ENCODE results near the gene CNOT8.
"Not testable (repeated sequence)": the region's sequence is repeated elsewhere in the genome, so short reads cannot be mapped to it uniquely, and the experiment has no call there.

The CNOT8 gene

DNA sequence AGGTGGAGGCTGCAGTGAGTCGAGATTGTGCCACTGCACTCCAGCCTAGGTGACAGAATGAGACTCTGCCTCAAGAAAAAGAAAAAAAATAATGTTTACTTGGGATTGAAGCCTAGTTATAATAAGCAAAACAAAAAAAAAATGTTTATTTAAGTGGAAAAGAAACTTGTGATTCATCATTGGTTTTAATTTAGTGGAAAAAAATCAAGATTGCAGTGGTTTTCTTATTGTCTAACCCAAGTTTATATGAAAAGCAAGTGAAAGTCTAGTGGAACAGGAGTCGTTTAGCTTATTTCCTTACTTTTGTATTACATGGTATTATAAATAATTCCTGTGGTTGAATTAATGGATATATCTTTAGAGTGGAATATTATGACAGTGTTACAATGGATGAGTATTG is 8.4 kb downstream of the CNOT8 start:
- no peak for DNase-seq

GRCh38 chr5:154868702-154869101 is 10.3 kb downstream of the CNOT8 start:
- DNase-seq = peak; percentile 77

- no peak for DNase-seq
Measured at GRCh38 chr5:154871734-154872133, 13.3 kb downstream of the CNOT8 start.

DNA sequence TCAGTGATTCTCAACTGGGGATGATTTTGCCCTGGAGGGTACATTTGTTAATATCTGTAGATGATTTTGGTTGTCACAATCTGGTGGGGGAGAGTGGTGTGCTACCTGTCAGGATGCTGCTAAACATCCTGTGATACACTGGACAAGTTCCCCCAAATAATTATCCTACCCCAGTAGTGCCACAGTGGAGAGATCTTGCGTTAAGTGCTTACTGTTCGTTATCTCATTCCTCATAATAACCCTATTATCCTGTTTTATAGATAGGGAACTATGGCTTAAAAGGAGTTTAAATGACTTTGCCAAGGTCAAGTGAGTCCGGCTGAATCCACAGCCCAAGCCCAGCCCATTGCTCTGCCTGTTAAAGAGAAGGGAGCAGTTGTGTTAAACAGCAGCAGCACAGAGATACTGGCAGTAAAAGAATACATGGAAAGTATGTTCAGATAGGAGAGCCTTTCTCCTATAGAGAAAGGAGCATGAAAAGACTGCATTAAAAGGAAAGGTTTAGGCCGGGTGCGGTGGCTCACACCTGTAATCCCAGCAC is 15.4 kb downstream of the CNOT8 start:
- DNase-seq = no peak

DNA sequence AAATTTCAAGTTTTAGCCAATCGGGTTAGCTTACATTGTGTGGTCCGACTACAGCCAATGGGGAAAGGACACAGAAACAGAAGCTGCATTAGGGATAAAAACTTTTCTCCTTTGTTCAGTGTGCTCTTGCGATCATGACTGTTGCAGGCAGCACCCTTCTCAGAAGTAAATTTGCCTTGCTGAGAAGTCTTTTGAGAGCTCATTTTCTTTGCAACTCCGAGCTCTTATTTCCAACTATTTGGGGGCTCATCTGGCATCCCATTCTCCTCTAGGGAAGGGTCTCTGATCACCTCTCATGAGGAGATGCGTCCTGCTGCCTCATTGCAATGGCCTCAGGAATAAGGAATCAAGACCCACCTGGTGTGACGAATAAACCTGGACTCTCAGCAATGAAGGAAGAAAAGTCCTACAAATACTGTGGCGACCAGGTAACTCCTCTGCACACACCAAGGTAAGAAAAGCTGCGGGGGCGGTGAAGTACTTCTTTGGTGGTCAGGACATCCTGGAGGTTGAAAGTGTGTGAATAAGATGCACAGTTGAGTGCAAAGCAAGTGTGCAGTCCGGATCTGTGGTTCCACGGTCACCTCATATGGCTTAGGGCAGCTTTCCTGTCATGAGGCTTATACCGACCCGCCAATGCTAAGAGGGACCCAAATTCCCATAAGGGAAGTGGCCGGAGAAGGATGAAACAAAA is 20.4 kb downstream of the CNOT8 start:
- no peak for DNase-seq

- no peak for DNase-seq
Measured at GRCh38 chr5:154881986-154882385, 23.6 kb downstream of the CNOT8 start.

GRCh38 chr5:154884424-154884823 is 26.0 kb downstream of the CNOT8 start:
- DNase-seq = no peak

GRCh38 chr5:154885439-154885838 is 27.0 kb downstream of the CNOT8 start:
- no peak for DNase-seq

DNA sequence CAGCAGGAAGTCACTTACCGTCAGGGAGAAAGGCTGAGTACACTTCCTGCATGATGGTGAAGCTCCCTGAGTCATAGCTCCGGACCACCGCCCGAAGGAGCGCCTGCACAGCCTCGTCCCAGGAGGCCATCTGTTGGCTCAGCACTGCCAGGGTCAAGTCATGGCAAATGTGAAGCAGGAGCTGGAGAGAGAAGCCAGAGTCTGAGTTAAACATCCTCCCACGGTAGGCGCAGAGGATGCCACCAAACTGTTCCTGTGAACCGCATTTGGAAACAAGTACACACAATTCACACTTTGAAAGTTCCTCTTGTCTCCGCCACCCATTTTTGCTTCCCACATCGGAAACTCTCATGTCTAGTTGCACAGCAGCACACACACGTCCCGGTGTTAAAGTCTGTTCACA is 33.9 kb downstream of the CNOT8 start:
- DNase-seq = peak; percentile 58

- DNase-seq = no peak
Measured at GRCh38 chr5:154893381-154893780, 35.0 kb downstream of the CNOT8 start.

- DNase-seq = no peak
Measured at GRCh38 chr5:154895606-154896561, 37.5 kb downstream of the CNOT8 start.

DNA sequence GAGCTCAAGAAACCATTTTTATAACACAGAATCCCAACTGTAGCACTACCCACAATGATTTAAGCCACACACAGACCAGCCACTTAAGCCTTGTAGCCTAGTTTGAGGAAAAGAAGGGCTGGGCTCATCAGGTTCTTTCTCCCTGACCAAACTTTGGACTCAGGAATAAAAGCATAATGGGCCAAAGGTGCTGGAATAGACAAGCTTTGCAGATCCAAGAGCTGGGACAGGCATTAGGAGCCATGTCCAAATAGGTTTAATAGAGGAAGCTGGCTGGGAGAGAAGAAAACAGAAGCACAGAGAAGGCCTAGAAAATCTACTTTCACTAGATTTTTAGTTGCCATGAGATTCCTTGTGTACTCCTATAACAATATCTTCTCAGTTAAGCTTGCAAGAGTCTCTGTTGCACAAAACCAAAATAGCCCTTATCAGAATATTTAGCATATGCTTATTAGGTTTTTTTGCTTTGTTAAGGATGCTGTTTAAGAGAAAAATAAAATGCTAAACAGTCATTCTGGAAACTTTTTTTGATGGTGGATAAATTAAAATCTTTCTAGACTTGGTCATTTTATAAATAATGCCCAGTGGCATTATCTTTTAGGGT is 38.2 kb downstream of the CNOT8 start:
- no peak for DNase-seq

DNA sequence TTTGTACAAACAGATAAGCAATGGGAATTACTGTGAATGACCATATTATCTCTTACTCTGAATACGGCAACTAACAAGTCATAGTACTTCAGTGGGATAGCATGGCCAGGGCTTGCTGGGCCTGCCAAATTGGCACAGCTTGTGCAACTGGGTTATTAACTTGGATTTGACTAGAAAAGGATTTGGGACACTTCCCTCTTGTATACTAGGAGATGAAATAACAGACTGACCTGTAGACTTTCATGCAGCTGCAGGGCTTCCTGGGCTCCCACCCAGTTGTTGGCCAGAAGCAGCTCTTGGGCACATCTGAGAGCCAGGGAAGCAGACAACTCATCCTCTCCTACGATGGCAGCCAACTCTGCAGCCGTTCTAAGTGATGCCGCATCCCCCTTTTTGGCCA is 39.8 kb downstream of the CNOT8 start:
- DNase-seq = no peak

GRCh38 chr5:154899151-154899816 is 40.9 kb downstream of the CNOT8 start:
- no peak for DNase-seq

DNA sequence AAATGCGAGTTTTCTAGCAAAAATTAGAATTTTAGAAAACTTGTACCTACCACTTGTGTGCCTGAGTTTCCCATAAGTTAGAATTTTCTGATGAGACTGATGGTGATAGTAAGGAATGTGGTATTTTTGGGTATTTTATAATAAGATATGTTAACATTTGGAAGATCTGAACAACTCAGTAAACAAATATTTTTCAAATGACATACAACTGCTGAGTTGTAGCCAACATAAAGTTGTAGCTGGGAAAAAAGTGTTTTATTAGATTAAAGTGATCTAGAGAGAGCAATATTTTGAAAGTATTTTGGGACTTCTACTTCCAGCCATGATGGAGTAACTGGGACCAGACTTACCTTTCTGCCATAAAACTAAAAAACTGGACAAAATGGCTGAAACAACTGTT is 41.6 kb downstream of the CNOT8 start:
- no peak for DNase-seq

GRCh38 chr5:154901276-154901675 is 42.8 kb downstream of the CNOT8 start:
- no peak for DNase-seq

DNA sequence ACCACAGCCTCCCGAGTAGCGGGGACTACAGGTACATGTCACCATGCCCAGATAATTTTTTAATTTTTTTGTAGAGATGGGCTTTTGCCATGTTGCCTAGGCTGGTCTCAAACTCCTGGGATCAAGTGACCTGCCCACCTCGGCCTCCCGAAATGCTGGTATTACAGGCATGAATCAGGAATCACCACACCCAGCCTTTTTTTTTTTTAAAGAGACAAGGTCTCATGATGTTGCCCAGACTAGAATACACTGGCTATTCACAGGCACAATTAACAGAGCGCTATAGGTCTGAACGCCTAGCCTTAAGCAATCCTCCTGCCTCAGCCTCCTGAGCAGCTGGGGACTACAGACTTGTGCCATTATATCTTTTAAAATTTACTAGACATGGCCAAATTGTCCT is 43.5 kb downstream of the CNOT8 start:
- DNase-seq = no peak

DNA sequence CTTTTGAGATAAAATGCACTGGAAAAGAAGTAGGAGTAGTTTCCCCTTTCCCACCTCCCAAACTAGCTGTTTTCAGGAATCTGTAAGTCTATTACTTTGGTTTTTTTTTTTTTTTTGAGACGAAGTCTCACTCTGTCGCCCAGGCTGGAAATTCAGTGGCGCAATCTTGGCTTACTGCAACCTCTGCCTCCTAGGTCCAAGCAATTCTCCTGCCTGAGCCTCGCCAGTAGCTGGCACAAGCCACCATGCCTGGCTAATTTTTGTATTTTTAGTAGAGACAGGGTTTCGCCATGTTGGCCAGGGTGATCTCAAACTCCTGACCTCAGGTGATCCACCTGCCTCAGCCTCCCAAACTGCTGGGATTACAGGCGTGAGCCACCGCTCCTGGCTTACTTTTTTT is 47.2 kb downstream of the CNOT8 start:
- DNase-seq = not testable (repeated sequence)

DNA sequence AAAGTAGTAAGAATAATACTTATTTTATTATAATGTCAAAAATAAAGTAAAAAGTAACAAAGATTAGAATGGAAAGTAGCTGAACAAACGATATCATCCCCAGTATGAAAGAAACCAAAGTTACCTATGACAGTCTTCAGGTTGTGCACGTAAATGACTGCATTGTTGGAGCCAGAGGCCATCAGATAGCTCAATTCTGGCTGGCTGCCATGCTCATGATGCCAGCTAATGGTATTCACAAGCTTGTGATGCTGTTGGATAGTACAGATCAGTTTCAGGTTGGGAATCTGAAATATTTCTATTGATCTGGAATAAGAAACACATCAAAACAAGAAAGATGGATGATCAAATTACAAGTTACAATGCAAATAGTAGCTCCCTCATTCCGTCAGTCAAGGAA is 58.4 kb downstream of the CNOT8 start:
- DNase-seq = no peak

DNA sequence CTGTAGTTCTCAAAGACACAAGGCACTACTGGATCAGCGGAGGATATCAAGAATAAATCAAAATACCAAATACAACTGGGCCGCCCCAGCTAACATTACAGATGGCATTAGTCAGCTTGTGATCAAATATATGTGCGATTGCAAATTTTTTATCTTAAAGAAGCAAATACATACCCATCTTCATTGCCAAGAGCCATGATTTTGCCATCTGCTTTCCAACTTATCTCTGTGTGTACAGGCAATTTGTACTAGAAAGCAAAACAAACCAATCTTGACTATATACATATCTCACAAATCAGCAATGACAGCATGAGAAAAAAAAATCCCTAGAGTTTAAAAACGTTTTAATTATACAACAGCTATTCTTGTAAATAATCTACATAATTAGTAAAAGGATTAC is 59.3 kb downstream of the CNOT8 start:
- DNase-seq = no peak

- DNase-seq = no peak
Measured at GRCh38 chr5:154923441-154924430, 65.3 kb downstream of the CNOT8 start.
